Ishikawa (cell line): ENCODE results near the gene MYH9.

ENCODE experiments used
- CEBPB ChIP-seq: IDR thresholded peaks from 2 replicates; pipeline ENCODE4 v1.6.1; 2012
- CREB1 ChIP-seq: IDR thresholded peaks from 2 replicates; pipeline ENCODE4 v1.6.1; 2012; ENCODE audit warnings: low read depth
- EGR1 ChIP-seq: IDR thresholded peaks from 2 replicates; pipeline ENCODE4 v1.6.1; 2012
- EP300 ChIP-seq: IDR thresholded peaks from 2 replicates; pipeline ENCODE4 v1.6.1; 2012; ENCODE audit warnings: borderline replicate concordance
- FOXM1 ChIP-seq: IDR thresholded peaks from 2 replicates; pipeline ENCODE4 v1.6.1; 2012; ENCODE audit warnings: low read depth, borderline replicate concordance
- MAX ChIP-seq: IDR thresholded peaks from 2 replicates; pipeline ENCODE4 v1.6.1; 2012
- NFIC ChIP-seq: IDR thresholded peaks from 2 replicates; pipeline ENCODE4 v1.6.1; 2012
- RAD21 ChIP-seq: IDR thresholded peaks from 2 replicates; pipeline ENCODE4 v1.6.1; 2012; ENCODE audit warnings: low read depth
- REST ChIP-seq: IDR thresholded peaks from 2 replicates; pipeline ENCODE4 v1.6.1; 2012; ENCODE audit warnings: low read depth, mild to moderate bottlenecking
- TAF1 ChIP-seq: IDR thresholded peaks from 2 replicates; pipeline ENCODE4 v1.6.1; 2012; ENCODE audit warnings: low read depth, mild to moderate bottlenecking
- TCF12 ChIP-seq: IDR thresholded peaks from 2 replicates; pipeline ENCODE4 v1.6.1; 2012; ENCODE audit warnings: low read depth
- TEAD4 ChIP-seq: IDR thresholded peaks from 2 replicates; pipeline ENCODE4 v1.6.1; 2012
- USF1 ChIP-seq: IDR thresholded peaks from 2 replicates; pipeline ENCODE4 v1.6.1; 2012
- YY1 ChIP-seq: IDR thresholded peaks from 2 replicates; pipeline ENCODE4 v1.6.1; 2012; ENCODE audit warnings: low read depth
- ZBTB7A ChIP-seq: IDR thresholded peaks from 2 replicates; pipeline ENCODE4 v1.6.1; 2012; ENCODE audit warnings: low read depth

MYH9 gene

GRCh38 chr22:36349726-36350125, 38.0 kb downstream of the MYH9 start:
- TF ChIP-seq USF1 (no peak), YY1 (no peak), NFIC (no peak), MAX (no peak), TEAD4 (no peak), FOXM1 (no peak), EGR1 (no peak), TCF12 (no peak), RAD21 (no peak), TAF1 (no peak), REST (no peak), CEBPB (no peak), EP300 (no peak), ZBTB7A (no peak), CREB1 (no peak)

- TF ChIP-seq USF1 (no peak), NFIC (no peak), TAF1 (no peak), CREB1 (no peak), REST (no peak), EGR1 (no peak), RAD21 (no peak)
Observed at GRCh38 chr22:36348760-36349159, 39.0 kb downstream of the MYH9 start.

GRCh38 chr22:36347094-36347493, 40.7 kb downstream of the MYH9 start:
- TF ChIP-seq CREB1 (no peak), REST (peak; percentile 65)

GRCh38 chr22:36344106-36344827, 43.5 kb downstream of the MYH9 start:
- TF ChIP-seq RAD21 (no peak), CEBPB (no peak), EP300 (no peak), MAX (no peak), YY1 (no peak), ZBTB7A (no peak), CREB1 (no peak)

- TF ChIP-seq REST (no peak), USF1 (no peak), FOXM1 (no peak), CEBPB (no peak), TEAD4 (no peak), EP300 (no peak), EGR1 (no peak), MAX (no peak), NFIC (no peak), TCF12 (no peak), ZBTB7A (no peak), TAF1 (no peak), CREB1 (no peak), YY1 (no peak), RAD21 (no peak)
Observed at GRCh38 chr22:36343720-36344105, 44.1 kb downstream of the MYH9 start.
